Urinary bladder (tissue), 4 donors: ENCODE measurements around the gene EDC4. TPM values are rescaled to one million over a fixed set of nuclear protein-coding genes. Genes with fewer than 3 reads are reported as not detected.
A peak's percentile ranks its signal among the peaks of the same experiment; 100 is the strongest.
"Not testable (repeated sequence)": the region's sequence is repeated elsewhere in the genome, so short reads cannot be mapped to it uniquely, and the experiment has no call there.

ENCODE experiments used
- DNase-seq: peaks from one replicate; pipeline ENCODE4 v3.0.0-alpha.2; 2015; ENCODE audit errors: extremely low spot score
- H3K27ac ChIP-seq: one replicate; pipeline ENCODE4 v1.5.1; 2013; ENCODE audit warnings: low read depth, mild to moderate bottlenecking, moderate library complexity
- H3K36me3 ChIP-seq: one replicate; pipeline ENCODE4 v1.6.1; 2013; ENCODE audit warnings: mild to moderate bottlenecking, moderate library complexity; ENCODE audit not compliant: insufficient read depth
- H3K4me1 ChIP-seq: one replicate; pipeline ENCODE4 v1.6.1; 2013; ENCODE audit warnings: mild to moderate bottlenecking, moderate library complexity; ENCODE audit not compliant: insufficient read depth
- H3K4me3 ChIP-seq: one replicate; pipeline ENCODE4 v1.5.1; 2013; ENCODE audit warnings: low read depth, low read length
- WGBS: extraction: QIAGEN DNeasy Blood & Tissue Kit; methylation state at CpG from one replicate; pipeline ENCODE4 v1.1.7; 2013; 5-methylcytosine and 5-hydroxymethylcytosine counted together
- polyA plus RNA-seq: library from polyadenylated mRNA; stranded (reverse); fragments of 200-250 nt; gene quantifications from one replicate; pipeline ENCODE4 v1.2.3, GENCODE V29; 2013
- total RNA-seq: library from RNA; depleted of rRNA; stranded (reverse); fragments of >200 nt; gene quantifications from one replicate; pipeline ENCODE4 v1.2.3, GENCODE V29; 2014
- donor health status: healthy with polysubstance abuse.
- donor health status: healthy.

Gene EDC4, protein sequence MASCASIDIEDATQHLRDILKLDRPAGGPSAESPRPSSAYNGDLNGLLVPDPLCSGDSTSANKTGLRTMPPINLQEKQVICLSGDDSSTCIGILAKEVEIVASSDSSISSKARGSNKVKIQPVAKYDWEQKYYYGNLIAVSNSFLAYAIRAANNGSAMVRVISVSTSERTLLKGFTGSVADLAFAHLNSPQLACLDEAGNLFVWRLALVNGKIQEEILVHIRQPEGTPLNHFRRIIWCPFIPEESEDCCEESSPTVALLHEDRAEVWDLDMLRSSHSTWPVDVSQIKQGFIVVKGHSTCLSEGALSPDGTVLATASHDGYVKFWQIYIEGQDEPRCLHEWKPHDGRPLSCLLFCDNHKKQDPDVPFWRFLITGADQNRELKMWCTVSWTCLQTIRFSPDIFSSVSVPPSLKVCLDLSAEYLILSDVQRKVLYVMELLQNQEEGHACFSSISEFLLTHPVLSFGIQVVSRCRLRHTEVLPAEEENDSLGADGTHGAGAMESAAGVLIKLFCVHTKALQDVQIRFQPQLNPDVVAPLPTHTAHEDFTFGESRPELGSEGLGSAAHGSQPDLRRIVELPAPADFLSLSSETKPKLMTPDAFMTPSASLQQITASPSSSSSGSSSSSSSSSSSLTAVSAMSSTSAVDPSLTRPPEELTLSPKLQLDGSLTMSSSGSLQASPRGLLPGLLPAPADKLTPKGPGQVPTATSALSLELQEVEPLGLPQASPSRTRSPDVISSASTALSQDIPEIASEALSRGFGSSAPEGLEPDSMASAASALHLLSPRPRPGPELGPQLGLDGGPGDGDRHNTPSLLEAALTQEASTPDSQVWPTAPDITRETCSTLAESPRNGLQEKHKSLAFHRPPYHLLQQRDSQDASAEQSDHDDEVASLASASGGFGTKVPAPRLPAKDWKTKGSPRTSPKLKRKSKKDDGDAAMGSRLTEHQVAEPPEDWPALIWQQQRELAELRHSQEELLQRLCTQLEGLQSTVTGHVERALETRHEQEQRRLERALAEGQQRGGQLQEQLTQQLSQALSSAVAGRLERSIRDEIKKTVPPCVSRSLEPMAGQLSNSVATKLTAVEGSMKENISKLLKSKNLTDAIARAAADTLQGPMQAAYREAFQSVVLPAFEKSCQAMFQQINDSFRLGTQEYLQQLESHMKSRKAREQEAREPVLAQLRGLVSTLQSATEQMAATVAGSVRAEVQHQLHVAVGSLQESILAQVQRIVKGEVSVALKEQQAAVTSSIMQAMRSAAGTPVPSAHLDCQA (N-terminal part only)
- total RNA-seq = 31.8 TPM
- 43.2 TPM for polyA plus RNA-seq

DNA sequence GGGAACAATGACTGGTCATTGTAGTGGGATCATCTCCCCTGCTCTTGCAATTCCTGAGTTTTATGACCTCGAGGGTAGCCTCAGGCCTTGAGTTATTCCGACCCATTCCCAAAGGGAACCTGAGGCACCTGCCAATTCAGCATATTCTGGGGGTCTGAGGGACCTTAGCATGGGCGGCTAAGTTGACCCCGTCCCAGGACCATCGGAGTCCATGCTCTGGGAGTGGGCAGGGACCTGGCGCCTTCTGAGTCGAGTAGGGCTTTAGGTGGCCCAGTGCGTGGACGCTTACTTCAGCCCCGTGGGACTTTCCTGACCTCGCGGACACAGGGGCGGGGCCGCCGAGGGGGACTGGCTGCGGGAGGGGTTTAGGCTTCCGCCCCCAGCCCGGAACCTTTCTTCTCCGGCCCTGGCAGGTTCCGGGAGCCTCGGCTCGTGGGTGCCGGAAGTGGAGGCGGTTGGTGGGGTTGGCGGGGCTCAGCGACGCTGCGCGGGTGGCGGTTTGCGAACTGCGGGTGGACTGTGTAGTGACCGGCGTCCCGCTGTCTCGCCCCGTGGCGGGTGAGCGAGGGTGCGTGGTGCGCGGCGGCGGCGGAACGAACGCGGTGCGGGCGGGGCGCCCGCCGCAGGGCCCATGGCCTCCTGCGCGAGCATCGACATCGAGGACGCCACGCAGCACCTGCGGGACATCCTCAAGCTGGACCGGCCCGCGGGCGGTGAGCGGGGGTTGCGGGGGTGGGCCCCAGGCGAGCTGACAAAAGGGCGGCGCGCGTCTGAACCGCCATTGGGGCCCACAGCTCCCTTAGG is at the start of gene EDC4:
Gene EDC4, plus strand, starts transcription at position 422 of the 804 bp plus-strand sequence. Its CDS starts 210 bp downstream, at position 632.
- 2% methylated on average over 72 of the region's 72 CpGs for WGBS
- Histone ChIP-seq H3K27ac (peak within 1 kb of the TSS; percentile 76), H3K36me3 (peaks cover 4% of the 10 kb centered on the region), H3K4me1 (peaks cover 2% of the 10 kb centered on the region), H3K4me3 (peak within 1 kb of the TSS; percentile 94)
- no peak for DNase-seq

DNA sequence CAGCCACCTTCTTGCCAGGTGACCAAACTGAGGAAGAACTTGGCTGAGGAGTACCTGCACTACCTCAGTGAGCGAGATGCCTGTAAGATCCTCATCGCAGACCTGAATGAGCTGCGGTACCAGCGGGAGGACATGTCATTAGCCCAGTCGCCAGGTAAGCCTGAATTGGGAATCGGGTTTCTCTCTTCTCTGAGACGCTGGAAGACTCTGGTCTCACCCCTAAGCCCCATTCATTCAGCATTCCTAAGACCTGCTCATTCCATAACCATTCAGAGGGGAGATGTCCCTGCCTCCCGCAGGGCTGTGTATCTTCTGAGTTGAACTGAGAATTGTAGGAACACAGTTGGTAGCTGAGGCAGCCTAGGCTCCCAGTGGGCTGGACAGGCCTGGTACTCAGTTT is 47.7 kb upstream of the EDC4 start:
- Histone ChIP-seq H3K4me1 (no peaks in the 10 kb centered on the region), H3K4me3 (no peak overlapping the region), H3K27ac (no peak overlapping the region), H3K36me3 (peaks cover 3% of the 10 kb centered on the region)
- no peak for DNase-seq
- 80% methylated on average over 8 of the region's 8 CpGs for WGBS

DNA sequence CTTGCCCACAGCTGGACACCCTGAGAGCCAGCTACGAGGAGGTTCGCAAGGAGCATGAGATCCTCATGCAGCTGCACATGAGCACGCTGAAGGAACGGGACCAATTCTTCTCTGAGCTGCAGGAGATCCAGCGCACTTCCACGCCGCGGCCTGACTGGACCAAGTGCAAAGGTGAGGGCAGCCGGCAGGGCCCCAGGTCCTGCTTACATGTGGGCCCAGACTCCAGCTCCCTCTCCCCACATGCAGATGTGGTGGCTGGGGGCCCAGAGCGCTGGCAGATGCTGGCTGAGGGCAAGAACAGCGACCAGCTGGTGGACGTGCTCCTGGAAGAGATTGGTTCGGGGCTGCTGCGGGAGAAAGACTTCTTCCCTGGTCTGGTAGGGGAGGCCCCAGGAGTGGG is 46.9 kb upstream of the EDC4 start:
- H3K4me3 ChIP-seq = no peak overlapping the region
- DNase-seq = no peak
- H3K4me1 ChIP-seq = no peaks in the 10 kb centered on the region
- no peak overlapping the region for H3K27ac ChIP-seq
- peaks cover 3% of the 10 kb centered on the region for H3K36me3 ChIP-seq
- 90% methylated on average over 14 of the region's 14 CpGs for WGBS

DNA sequence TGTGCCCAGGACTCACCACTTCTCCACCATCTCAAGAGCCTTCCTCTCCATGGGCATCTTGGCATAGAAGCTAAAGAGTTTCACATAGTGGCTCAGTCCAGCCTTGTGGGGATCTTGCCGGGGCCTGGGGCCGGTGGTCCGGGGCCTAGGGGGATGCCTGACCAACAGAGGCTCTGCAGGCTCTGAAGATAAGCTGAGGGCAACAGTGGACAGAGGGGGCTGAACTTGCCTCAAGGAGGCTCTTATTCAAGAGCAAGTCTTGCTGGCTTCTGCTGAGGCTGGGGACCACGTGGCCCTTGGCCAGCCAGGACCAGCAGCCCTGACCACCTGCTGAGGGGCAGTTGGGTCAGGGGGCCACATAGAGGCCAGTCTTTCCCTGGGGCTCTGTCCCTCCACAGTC is 44.2 kb upstream of the EDC4 start:
- WGBS = 94% methylated on average over 4 of the region's 4 CpGs
- no peak for DNase-seq
- H3K36me3 ChIP-seq = peaks cover 3% of the 10 kb centered on the region

DNA sequence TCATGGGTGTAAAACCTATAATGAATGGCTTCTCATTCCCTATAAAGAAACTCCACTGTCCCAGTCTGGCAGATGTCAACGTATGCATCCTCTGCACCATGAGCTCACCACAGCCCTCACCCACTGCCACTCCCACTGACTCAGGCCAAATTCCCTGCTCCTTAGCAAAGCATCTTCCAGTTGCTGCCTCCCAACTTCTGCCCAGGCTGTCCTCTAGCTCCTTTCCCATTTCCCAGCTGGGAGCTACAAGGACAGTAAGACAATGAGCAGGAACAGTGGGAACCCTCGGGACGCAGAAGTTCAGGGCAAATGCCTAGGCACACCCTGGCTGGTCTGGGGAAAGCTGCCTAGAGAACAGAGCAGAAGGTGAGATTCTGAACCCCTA is 39.8 kb upstream of the EDC4 start:
- WGBS = 0% methylated on average over 3 of the region's 3 CpGs
- no peak for DNase-seq
- Histone ChIP-seq H3K4me1 (no peaks in the 10 kb centered on the region), H3K27ac (no peak overlapping the region), H3K4me3 (peak overlapping the region; percentile 69), H3K36me3 (peaks cover 3% of the 10 kb centered on the region)

More for the DNA sequence above, 44.2 kb upstream of the EDC4 start:
- Histone ChIP-seq H3K4me3 (no peak overlapping the region), H3K4me1 (no peaks in the 10 kb centered on the region), H3K27ac (no peak overlapping the region)

DNA sequence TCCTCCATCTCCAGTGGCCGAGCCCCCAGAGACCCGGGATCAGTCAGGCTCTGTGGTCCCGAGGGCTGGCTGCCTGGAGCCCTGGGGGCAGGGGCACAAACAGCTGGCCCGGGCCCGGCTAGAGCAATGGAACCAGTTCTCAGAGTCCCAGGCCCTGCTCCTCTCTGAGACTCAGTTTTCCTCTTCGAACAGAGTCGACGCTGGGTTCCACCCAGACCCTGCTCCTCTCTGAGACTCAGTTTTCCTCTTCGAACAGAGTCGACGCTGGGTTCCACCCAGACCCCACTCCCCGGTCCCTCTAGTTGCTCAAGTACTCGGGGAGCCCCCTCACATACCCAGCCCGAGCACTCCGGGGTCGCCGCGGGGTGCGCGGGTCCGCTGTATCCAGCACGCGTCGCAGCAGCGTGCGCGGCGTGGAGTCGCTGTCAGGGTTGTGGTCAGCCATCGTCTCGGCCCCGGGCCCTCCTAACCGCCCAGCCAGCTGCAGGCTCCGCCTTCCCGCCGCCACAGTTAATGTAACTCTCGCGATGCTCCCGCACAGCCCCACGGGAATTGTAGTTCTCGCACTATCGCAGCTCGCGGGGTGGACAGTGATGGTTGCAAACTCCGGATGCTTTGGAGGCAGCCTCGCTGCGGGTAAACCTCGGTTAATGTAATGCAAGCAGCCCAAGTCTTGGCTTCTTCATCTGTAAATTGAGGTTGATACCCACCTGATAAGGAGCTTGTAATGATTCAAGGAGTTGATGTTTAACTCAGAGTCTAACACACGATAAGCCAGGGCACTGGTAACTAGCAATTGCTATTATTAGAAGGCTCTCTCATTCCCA is 39.2 kb upstream of the EDC4 start:
- peaks cover under 1% of the 10 kb centered on the region for H3K36me3 ChIP-seq
- H3K4me1 ChIP-seq = no peaks in the 10 kb centered on the region
- H3K27ac ChIP-seq = peak overlapping the region; percentile 57
- peak overlapping the region; percentile 69 for H3K4me3 ChIP-seq
- WGBS = under 1% methylated on average over 49 of the region's 49 CpGs
- peak; percentile 84 for DNase-seq

DNA sequence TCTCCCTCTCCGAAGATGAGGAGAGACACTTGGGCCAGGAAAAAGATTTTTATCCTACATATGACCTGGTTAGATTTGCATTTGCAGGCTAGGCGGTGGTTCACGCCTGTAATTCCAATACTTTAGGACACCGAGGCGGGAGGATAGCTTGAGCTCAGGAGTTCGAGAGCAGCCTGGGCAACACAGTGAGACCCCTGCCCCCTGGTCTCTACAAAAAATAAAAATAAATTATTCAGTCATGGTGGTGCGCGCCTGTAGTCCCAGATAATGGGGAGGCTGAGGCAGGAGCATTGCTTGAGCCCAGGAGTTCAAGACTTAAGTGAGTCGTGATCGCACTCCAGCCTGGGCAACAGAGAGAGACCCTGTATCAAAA is 38.6 kb upstream of the EDC4 start:
- no peak for DNase-seq
- H3K36me3 ChIP-seq = no peaks in the 10 kb centered on the region
- no peak overlapping the region for H3K27ac ChIP-seq
- H3K4me3 ChIP-seq = peak overlapping the region; percentile 69
- whole genome bisulfite sequencing = 81% methylated on average over 10 of the region's 10 CpGs
- H3K4me1 ChIP-seq = no peaks in the 10 kb centered on the region

DNA sequence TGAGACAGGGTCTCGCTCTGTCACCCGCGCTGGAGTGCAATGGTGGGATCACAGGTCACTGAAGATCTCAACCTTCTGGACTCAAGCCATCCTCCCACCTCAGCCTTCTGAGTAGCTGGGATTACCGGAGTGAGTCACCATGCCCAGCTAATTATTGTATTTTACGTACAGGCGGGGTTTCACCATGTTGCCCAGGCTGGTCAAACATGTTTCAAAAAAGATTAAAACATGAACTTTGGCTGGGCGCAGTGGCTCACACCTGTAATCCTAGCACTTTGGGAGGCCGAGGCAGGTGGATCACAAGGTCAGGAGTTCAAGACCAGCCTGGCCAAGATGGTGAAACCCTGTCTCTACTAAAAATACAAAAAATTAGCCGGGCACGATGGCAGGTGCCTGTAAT is 35.7 kb upstream of the EDC4 start:
- H3K4me3 ChIP-seq, H3K27ac ChIP-seq, H3K4me1 ChIP-seq, DNase-seq, H3K36me3 ChIP-seq: not testable (repeated sequence)
- WGBS = 93% methylated on average over 10 of the region's 10 CpGs

DNA sequence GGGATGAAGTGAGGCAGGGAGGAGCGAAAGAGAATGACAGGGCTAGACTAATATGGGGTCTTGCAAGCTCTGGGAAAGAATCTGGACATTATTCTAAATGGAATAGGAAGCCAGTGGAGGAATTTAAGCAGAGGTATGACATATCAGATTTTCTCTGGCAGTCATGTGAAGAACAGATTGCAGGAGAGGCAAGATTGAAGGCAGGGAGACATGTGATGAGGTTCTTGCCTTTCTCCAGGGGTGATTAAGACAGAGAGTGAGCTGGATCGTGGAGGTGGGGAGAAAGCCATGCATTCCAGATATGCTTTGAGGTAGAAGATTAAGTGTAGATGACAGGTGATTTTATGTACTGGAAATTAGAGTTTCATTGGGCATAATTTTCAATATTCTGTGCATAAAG is 35.0 kb upstream of the EDC4 start:
- DNase-seq = no peak
- no peaks in the 10 kb centered on the region for H3K36me3 ChIP-seq
- 87% methylated on average over 2 of the region's 2 CpGs for WGBS
- H3K27ac ChIP-seq = no peak overlapping the region
- H3K4me1 ChIP-seq = no peaks in the 10 kb centered on the region
- H3K4me3 ChIP-seq = no peak overlapping the region

DNA sequence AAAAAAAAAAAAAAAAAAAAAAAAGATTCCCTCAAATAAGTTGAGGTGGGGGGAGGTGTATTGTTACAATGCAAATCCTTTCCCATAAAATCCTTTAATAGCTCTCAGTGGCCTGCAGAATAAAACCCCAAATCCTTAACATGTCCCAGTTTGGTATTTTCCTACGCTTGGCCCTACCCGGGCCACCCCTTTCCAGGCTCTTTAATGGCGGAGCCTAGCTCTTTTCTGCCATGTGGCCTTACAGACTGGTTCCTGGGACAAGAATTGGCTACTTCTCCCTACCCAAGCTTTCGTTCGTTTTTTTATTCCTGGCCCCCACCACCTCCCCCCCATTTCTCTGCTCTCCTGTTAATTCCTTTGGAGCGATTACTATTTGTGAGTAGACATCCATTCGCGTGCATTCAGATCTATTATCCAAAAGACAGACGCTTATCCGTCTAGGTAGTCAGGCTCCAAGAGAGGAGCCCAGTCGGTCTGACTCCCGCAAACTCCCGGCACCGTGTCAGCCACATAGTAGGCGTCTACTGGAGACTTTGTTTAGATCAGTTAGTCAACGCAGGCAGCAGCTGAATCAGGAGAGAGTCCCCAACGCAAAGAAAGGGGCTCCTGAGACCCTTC is 31.5 kb upstream of the EDC4 start:
- H3K36me3 ChIP-seq = no peaks in the 10 kb centered on the region
- no peaks in the 10 kb centered on the region for H3K4me1 ChIP-seq
- 36% methylated on average over 17 of the region's 17 CpGs for WGBS
- H3K4me3 ChIP-seq = no peak overlapping the region
- H3K27ac ChIP-seq = no peak overlapping the region
- no peak for DNase-seq

DNA sequence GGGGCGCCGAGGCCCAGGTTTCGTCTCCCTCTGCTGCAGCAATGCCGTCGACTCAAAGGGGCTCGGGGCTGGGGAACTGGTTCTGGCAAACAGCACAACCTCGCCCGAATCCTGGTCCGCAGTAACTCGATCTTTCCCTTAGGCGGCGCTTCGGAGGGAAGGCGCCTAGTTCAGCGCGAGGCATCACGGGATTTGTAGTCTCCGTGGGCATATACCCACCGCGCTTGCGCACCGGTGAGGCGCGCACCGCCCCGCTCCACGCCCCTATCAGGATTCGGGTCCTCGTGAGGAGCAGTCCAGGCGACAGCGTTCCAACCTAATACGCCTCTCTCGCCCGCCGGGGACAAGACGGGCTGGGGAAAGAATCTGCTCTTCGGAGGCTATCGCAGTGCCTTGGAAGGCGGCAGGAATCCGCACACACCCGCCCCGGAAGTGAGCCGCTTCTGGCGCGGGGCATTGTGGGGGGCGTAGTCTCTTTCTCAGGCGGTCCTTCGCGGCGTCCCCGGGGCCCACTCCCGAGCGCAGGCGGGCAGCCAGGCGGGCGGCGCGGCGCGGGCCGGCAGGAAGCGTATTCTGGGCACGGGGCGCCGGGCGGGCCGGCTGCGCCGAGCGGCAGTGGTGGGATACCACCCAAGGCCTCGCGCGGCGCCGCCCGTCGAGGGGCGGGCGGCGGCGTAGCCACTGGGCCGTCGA is 30.9 kb upstream of the EDC4 start, which contains the start of gene THAP11:
Gene THAP11, plus strand, starts transcription at position 505 of the 693 bp plus-strand sequence. CDS start 235 bp downstream, outside the sequence.
- H3K4me3 ChIP-seq = peak within 1 kb of the TSS; percentile 59
- no peaks in the 10 kb centered on the region for H3K36me3 ChIP-seq
- no peaks in the 10 kb centered on the region for H3K4me1 ChIP-seq
- peak; percentile 97 for DNase-seq
- peak within 1 kb of the TSS; percentile 99 for H3K27ac ChIP-seq
- WGBS = under 1% methylated on average over 83 of the region's 83 CpGs
